GM21576 (cell line): ENCODE measurements around the gene SLC18B1.
"Not testable (repeated sequence)": the region's sequence is repeated elsewhere in the genome, so short reads cannot be mapped to it uniquely, and the experiment has no call there.

ENCODE experiments used
- ATAC-seq: cut with Tn5 transposase; IDR thresholded peaks from one replicate; pipeline ENCODE4 v1.9.1; 2021; ENCODE audit warnings: mild to moderate bottlenecking, moderate library complexity; ENCODE audit not compliant: unreplicated experiment

Gene SLC18B1

DNA sequence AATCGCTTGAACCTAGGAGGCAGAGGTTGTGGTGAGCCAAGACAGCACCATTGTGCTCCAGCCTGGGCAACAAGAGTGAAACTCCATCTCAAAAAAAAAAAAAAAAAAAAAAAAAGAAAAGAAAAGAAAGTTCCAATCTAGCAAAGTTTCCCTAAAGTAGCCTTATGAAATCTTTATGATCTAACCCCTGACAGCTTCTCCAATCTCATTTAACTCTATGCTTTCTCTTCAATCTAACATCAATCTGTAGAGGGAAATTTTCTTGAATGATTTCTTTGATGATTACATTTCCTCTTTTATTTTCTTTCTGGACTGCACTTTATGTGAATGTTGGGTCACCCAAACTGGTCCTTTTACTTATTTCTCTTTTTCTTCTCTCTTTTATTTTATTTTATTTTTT lies 2.2 kb upstream of the SLC18B1 start:
- ATAC-seq, result no peak

DNA sequence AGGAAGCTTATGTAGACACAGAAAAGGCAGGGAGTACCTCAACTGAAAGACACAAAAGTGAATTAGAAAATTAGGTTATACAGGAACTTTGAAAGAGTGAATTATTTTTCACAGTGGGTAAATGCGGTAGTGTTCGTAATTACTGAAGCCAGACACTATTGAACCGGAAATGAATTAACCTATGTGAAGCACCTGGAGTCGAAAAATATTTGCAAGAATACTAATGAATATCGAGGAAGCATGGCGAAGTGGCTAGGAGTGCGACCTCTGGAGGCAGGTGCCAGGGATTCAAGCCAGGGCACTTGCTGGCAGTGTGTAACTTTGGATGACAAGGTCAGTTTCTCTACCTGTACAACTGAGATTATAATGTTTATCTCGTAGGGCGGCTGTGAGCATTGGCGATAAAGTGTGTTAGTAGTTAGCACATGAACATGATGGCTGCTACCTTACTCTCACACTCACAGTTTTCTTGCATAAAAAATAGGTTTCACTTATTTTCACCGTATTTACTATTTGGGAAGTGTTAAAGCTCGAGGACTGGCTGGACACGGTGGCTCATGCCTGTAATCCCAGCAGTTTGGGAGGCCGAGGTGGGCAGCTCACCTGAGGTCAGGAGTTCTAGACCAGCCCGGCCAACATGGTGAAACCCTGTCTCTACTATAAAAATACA lies 567 bp upstream of the SLC18B1 start:
- peak; percentile 85 for ATAC-seq

DNA sequence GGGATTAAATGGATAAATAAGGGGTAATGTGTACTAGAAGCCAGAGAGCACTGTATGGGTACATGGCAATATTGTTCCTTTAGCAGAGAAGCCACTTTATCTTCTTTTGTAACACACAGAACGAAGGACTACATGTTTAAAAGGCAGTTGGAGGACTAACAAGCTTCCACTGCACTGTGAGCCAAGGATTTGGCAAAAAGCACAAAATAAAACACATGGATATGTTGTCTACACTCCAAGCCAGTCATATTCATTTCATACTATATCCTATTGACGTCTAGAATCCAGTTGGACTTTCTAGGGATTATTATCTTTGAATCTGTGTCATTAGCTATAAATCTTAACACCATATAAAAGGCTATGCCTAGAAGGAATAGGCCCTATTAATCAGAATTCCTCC lies 3.0 kb downstream of the SLC18B1 start:
- no peak for ATAC-seq

DNA sequence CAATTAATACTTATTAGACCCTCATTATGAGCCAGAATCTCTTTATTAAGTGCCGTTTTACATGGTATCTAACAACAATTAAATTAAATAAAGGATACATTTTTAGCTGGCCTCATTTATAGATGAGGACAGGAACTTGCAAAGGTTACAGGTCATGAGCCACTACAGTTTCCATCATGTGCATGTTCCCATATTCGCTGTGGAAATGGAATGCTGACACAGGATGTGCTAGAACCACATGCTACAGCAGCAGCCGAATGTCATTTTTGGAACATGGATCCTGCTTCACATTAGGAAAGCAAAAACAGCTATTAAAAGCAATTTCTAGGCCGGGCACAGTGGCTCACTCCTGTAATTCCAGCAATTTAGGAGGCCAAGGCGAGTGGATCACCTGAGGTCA lies 5.9 kb downstream of the SLC18B1 start:
- ATAC-seq, result no peak

DNA sequence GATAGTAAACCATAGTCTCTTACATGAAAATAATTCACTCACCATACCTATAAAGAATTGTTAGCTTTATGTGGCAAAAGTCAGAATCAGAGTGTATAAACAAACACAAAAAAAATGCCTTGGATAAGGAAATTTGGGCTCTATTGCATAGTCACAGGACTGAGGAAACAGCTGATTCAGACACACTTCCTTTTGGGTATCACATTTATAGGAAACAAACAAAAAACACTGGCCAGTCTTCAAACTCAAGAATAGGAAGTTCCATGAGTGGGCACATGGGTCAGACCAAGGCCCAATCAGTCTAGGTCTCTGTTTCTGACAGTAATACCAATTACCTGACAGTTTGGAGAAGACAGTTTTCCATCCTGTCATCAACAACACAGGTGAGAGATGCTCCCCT lies 8.0 kb downstream of the SLC18B1 start:
- ATAC-seq, result no peak

DNA sequence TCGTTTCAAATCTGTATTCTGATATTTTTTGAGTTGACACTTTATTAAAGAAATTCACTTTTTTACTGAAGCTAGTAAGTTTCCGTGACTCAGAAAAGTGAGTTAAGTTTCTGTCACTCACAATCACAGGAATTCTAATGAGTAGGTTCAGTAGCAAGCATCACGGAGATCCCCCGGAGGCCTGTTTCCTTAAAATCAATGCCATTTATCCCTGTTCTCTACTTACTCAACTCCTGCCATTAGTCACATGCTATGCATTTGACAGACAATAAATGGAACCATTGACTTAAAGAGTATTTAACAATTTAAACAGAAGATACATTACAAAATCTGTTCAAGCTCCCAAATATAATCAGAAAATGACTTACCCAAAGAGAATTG lies 9.1 kb downstream of the SLC18B1 start:
- ATAC-seq, result no peak

DNA sequence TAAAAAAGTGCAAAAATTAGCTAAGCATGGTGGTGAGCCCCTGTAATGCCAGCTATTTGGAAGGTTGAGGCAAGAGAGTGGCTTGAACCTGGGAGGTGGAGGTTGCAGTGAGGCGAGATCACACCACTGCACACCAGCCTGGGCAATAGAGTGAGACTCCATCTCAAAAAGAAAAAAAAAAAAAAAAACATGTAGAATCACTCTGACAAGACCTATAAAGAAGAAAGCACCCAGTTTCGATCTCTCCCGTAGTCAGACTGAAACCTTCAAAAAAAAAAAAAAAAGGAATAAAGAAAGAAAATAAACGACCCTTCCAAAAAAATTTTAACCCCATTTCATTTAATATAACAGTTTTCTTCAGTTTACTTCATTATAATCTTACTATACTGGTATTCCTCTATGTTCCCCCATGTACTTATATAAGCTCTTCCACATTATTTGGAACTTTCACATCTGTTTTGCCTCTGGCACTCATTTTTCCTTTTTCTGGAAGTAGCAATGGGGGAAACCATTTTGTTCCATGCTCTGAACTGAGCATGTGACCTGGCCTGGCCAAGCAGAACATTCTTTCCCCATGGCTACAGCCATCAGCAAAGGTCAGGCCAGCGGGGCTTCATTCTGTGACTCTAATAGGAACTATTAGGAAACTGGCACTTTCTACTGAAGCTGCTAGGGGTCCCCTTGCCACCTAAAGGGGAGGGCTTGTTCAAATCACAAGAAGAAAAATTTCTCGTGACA lies 9.6 kb downstream of the SLC18B1 start:
- no peak for ATAC-seq

DNA sequence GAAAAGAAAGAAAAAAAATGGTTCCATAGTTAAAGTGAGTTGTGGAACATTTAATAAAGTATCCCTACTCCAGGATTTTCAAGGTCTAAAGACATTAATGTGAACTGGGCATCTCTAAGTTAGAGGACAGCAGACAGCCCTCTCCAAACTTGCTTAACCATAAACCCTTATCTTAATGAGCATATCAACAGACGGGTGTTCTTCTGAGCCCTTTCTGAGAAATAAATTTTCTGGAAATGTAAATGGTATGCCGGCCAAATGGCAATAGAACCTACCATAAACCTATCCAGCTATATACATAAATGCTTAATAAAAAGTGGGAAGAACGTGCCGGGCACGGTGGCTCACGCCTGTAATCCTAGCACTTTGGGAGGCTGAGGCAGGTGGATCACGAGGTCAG lies 12.5 kb downstream of the SLC18B1 start:
- no peak for ATAC-seq

DNA sequence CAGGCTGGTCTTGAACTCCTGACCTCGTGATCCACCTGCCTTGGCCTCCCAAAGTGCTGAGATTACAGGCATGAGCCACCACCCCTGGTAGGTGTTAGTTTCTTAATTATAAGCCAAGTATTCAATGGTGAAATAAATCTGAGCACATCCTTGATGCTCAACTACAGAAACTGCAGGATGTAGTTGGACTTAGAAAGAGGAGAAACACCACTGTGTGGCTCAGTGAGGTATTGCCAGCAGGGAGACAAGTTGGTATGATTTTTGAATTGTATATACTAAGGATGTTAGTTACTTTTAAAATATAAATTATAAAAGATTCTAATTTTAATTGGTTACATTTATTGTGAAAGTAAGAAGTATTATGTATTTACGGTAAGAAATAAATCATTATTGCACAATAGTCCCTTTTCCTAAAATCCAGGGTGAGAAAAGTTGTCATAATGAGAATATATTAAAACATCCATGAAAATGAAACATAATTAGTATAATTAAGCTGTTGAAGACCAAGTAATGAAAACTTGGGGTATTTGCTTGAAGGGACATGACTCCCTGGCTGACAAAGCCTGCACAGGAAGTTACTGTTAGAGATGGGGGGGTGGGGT lies 17.6 kb downstream of the SLC18B1 start:
- ATAC-seq, result no peak

DNA sequence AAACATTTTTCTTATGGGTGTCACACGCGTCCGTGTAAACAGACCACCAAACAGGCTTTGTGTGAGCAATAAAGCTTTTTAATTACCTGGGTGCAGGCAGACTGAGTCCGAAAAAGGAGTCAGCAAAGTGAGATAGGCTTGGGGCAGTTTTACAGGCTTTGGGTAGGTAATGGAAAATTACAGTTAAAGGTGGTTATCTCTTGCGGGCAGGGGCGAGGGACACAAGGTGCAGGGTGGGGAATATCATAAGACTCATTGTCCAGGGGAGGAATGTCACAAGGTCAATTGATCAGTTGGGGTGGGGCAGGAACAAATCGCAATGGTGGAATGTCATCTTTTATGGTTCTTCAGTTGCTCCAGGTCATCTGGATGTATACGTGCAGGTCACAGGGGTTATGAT lies 20.6 kb downstream of the SLC18B1 start:
- ATAC-seq, result not testable (repeated sequence)

DNA sequence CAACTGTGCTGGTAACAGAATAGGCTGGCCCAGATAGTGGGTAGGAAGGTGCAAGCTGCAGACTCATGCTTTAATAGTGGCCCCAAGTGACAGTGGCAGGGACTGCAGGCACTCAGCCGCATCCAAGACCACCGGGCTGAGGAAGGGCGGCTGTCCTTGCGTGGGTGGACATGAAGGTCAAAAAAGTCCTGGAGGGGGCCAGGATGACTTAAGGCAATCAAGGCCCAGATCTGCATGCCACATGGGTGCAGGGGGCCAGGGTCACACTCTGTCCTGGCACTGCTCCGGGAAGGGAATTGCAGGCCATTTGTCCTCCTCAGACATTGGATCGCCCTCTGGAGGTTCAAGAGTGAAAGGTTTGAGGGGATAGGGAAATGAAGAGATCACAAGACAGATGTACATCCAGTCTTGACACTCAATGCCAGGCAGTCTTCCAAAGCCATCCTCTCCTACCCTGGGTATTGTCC lies 30.4 kb downstream of the SLC18B1 start:
- peak; percentile 80 for ATAC-seq

DNA sequence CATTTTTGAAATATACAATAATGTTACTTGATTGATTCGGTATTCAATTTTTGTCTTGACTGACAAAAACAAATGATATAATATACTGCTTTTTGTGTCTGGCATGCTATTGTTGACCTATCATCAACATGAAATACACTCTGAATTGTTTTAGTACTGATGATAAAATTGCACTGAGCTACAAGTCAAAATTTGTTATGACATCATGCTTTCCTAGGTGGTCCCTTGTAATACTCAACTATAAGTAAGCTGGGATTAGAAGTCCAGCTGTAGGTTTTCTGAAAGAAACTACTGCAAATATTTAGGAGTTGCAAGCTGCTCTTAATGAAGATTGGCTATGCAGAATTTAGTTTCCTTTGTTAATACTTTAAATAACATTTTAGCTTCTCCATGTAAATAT lies 32.9 kb downstream of the SLC18B1 start:
- no peak for ATAC-seq

DNA sequence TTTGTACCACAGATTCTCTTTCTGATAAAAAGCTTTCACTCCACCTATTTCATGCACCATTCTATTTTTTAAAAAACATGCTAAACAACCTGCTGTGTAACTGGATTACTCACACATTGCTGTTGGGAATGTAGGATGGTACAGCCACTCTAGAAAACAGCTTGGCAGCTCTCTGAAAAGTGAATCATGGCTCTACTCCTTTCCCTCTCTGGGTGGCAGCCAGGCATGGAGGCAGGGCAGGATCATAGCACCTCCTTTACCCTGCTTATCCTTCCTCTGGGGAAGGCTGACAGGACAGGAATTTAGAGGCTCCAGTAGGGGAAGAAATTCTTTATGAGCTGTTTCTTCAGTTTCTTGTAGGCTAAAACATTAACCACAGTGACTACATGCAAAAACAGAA lies 34.1 kb downstream of the SLC18B1 start:
- no peak for ATAC-seq

DNA sequence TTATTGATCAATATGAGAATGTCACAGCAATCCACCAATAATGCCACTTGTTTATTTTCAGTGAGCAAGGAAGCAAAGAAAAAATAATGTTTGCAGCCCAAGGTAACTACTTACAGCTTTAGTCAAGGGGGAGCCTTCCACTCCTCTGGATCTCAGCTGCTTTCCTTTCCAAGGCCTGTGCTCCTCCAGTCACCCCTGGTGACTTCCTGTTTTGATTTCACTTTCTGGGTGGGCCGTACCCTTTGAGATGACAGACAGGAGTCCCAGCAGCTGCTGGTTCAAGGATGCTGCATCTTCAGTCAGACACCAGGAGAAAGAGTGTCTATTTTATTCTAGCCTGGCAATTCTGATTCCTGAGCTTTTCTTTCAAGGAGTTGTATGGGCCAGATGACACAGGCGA lies 35.2 kb downstream of the SLC18B1 start:
- ATAC-seq, result peak; percentile 93

DNA sequence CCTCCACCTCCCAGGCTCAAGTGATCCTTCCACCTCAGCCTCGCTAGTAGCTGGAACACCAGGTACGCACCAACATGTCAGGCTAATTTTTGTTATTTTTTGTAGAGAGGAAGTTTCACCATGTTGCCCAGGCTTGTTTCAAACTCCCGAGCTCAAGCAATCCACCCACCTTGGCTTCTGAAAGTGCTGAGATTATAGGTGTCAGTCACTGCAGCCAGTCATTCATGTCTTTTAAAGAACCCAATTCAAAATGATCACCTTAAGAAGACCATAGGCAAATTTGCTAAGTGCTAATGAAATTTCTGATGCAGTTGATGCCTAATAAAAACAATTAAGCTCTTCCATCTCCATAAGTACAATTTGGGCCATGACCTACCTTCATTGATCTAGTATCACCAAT lies 38.2 kb downstream of the SLC18B1 start:
- no peak for ATAC-seq

DNA sequence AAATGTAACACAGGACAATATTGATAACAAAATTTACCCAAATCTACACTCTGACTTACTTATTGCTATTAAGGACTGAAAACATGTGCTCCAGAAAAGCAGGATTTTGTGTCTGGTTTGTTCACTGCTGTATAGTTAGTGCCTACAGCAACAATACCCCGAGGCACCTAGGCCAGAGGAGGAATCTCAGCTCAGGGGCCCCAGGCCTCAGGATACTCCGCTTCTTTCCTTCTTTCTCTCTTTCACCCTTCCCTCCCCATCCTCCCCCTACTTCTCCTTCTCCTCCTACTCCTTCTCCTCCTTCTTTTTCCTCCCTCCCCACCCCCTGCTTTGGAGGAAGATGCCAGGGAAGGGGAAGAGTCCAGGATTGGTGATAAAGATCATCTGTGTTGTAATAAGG lies 39.7 kb downstream of the SLC18B1 start:
- ATAC-seq, result no peak

DNA sequence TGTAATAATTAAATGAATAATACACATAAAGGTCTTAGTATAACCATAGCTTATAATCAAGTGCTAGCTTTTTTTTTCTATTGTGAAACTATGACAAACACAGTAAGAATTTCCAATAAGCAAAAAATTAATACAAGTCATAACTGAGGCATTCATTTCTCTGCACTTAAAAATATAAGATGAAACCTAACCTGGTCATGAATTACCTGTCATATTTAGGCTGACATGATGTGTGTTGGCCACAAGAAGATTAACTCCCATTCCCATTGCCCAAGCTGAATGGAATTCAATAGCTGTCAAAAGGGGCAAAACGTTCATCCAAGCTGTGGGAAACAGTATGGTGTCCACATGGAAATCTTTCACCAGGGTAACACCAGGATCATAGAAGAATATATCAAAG lies 46.2 kb downstream of the SLC18B1 start:
- no peak for ATAC-seq

DNA sequence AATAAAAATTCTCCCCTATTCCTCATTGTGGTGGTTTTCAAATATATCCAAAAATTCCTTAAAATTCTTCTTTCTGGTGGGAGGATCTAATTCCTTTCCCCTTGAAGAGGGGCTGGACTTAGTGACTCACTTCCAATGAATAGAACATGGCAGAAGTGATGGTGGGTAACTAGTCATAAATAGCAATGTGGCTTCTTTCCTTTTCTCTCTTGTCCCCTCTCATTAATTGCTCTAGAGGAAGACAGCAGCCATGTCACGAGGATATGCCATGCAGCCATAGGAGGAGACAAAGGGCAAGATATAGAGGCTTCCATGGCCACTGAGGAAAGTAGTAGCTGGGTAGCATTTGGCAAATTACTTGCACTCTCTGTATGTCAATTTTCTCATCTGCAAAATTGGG lies 46.6 kb downstream of the SLC18B1 start:
- ATAC-seq, result no peak

DNA sequence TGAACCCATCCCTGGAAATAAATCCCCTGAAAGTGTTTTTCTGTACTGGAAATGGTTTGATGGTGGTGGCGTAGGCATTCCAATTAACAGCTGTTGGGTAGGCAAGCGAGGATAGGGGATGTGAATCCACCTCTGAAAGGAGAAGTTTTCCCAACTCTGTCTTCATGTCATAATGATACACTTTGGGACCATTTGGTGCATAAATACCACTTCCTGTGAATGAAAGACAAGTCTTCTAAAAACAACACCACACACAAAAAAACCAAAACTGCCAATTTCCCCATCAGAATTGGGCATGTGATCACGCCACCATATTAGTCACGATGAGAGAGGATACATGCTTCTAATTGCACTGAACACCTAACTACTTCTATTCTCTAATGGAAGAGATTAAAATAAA lies 47.1 kb downstream of the SLC18B1 start:
- no peak for ATAC-seq

DNA sequence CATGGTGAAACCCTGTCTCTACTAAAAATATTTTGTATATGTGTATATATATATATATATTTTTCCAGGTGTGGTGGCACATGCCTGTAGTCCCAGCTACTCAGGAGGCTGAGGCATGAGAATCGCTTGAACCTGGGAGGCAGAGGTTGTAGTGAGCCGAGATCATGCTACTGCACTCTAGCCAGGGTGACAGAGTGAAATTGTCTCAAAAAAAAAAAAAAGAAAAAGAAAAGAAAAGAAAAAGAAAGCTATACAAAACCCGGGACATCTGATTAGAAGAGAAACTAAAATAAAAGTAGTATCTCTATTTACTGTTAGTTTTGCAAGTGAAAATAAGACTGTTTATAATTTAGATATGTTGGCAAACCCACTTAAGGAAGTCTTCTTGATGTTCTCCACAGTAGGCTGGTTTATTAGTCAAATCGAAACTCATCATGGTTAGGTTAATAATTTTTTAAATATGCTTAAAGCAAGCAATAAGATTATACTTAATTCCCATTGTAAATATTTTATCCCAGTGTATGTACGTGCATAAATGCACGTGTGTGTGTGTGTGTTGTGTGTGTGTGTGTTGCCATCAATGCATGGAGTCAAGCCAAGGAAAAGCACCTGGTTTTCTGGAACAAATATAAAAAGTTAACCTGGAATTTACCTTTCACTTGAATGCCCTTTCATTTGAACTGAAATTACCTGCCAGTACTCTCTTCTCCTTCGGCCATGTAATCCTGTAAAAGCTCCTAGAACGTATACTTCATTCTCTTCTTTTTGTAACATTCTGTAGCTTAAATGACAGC lies 47.8 kb downstream of the SLC18B1 start:
- peak; percentile 83 for ATAC-seq

DNA sequence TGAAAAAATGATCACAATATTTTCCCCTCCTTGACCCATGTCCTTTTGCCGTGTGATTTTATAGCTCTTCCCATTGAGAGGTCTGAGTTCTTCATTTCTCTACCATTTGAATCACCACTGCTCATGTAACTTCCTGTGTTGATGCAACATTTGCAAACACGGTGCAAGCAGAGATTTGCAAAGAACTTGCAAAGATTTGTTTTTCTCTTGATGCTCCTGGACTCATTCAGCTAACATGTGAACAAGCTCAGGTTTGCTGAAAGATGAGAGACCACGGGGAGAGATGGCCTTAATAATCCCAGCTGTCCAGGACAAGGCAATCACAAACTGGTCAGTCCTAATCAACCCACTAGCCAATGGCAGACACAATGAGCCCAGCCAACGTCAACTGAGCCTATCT lies 49.3 kb downstream of the SLC18B1 start:
- ATAC-seq, result no peak

DNA sequence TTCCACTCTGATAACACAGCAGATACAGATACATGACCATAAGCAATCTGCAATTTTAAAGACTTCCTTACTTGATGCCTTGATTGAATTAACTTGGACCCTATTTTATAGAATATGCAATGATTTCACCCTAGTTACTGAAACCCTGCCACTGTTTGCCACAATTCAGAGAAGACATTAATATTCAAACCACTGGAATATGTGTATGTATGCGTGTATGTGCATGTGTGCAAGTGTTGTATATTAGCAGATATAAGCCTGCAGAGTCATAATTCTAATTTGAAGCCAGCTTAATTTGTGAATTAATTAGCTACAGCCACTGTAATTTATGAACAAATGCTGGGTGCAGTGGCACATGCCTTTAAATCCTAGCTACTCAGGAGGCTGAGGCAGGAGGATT lies 50.0 kb downstream of the SLC18B1 start:
- no peak for ATAC-seq
